T-helper 2 cell treated with Interferon-gamma antibody and Interleukin-4, amounts not matched to agents 5 μg/mL and 100 μg/mL, for 36 hours (primary cell): Measurements from ENCODE around the gene PDGFD.

Source experiments
- DNase-seq: peaks from one replicate; pipeline ENCODE4 v3.0.0; 2021; ENCODE audit warnings: low spot score
- H3K27ac Mint-ChIP-seq: one replicate; pipeline ENCODE4 v1.8.0; 2021; ENCODE audit warnings: mild to moderate bottlenecking, mixed read lengths
- H3K27me3 Mint-ChIP-seq: one replicate; pipeline ENCODE4 v1.8.0; 2021; ENCODE audit warnings: low read depth, mixed read lengths
- H3K36me3 Mint-ChIP-seq: one replicate; pipeline ENCODE4 v1.8.0; 2021; ENCODE audit warnings: low read depth, mixed read lengths
- H3K4me1 Mint-ChIP-seq: one replicate; pipeline ENCODE4 v1.8.0; 2021; ENCODE audit warnings: low read depth, mixed read lengths
- H3K4me3 Mint-ChIP-seq: one replicate; pipeline ENCODE4 v1.8.0; 2022; ENCODE audit warnings: mild to moderate bottlenecking, moderate library complexity, mixed read lengths
- H3K9me3 Mint-ChIP-seq: one replicate; pipeline ENCODE4 v1.8.0; 2021; ENCODE audit warnings: mixed read lengths

Gene PDGFD

GRCh38 chr11:104095791-104096190 is 68.2 kb downstream of the PDGFD start:
- no peak overlapping the region for H3K27ac Mint-ChIP-seq
- H3K4me3 Mint-ChIP-seq, result no peak overlapping the region
- no peaks in the 10 kb centered on the region for H3K9me3 Mint-ChIP-seq
- H3K27me3 Mint-ChIP-seq, result no peaks in the 10 kb centered on the region
- no peak for DNase-seq
- H3K4me1 Mint-ChIP-seq, result no peaks in the 10 kb centered on the region
- H3K36me3 Mint-ChIP-seq, result no peaks in the 10 kb centered on the region

GRCh38 chr11:104094576-104094975 is 69.4 kb downstream of the PDGFD start:
- Mint-ChIP-seq H3K4me1 (no peaks in the 10 kb centered on the region), H3K36me3 (no peaks in the 10 kb centered on the region), H3K27me3 (no peaks in the 10 kb centered on the region), H3K9me3 (no peaks in the 10 kb centered on the region), H3K4me3 (no peak overlapping the region), H3K27ac (no peak overlapping the region)
- no peak for DNase-seq

- no peaks in the 10 kb centered on the region for H3K27me3 Mint-ChIP-seq
- no peaks in the 10 kb centered on the region for H3K9me3 Mint-ChIP-seq
- no peak for DNase-seq
- H3K4me3 Mint-ChIP-seq, result no peak overlapping the region
- H3K27ac Mint-ChIP-seq, result no peak overlapping the region
- no peaks in the 10 kb centered on the region for H3K4me1 Mint-ChIP-seq
- no peaks in the 10 kb centered on the region for H3K36me3 Mint-ChIP-seq
Observed at GRCh38 chr11:104093426-104094280, 70.3 kb downstream of the PDGFD start.

- no peak overlapping the region for H3K4me3 Mint-ChIP-seq
- H3K9me3 Mint-ChIP-seq, result no peaks in the 10 kb centered on the region
- DNase-seq, result no peak
- H3K36me3 Mint-ChIP-seq, result no peaks in the 10 kb centered on the region
- no peak overlapping the region for H3K27ac Mint-ChIP-seq
- no peaks in the 10 kb centered on the region for H3K4me1 Mint-ChIP-seq
- H3K27me3 Mint-ChIP-seq, result no peaks in the 10 kb centered on the region
Observed at GRCh38 chr11:104092744-104093143, 71.2 kb downstream of the PDGFD start.

GRCh38 chr11:104091281-104092096 is 72.5 kb downstream of the PDGFD start:
- Mint-ChIP-seq H3K27ac (no peak overlapping the region), H3K27me3 (no peaks in the 10 kb centered on the region), H3K36me3 (no peaks in the 10 kb centered on the region), H3K4me3 (no peak overlapping the region), H3K9me3 (no peaks in the 10 kb centered on the region), H3K4me1 (no peaks in the 10 kb centered on the region)
- no peak for DNase-seq

GRCh38 chr11:104090767-104091166 is 73.2 kb downstream of the PDGFD start:
- Mint-ChIP-seq H3K9me3 (no peaks in the 10 kb centered on the region), H3K36me3 (no peaks in the 10 kb centered on the region), H3K4me3 (no peak overlapping the region), H3K27ac (no peak overlapping the region), H3K4me1 (no peaks in the 10 kb centered on the region), H3K27me3 (no peaks in the 10 kb centered on the region)
- DNase-seq, result no peak

- DNase-seq, result no peak
- Mint-ChIP-seq H3K4me1 (no peaks in the 10 kb centered on the region), H3K36me3 (no peaks in the 10 kb centered on the region), H3K4me3 (no peak overlapping the region), H3K27me3 (no peaks in the 10 kb centered on the region), H3K9me3 (no peaks in the 10 kb centered on the region), H3K27ac (no peak overlapping the region)
Observed at GRCh38 chr11:104089481-104089880, 74.5 kb downstream of the PDGFD start.

GRCh38 chr11:104086621-104087020 is 77.3 kb downstream of the PDGFD start:
- Mint-ChIP-seq H3K27ac (no peak overlapping the region), H3K4me1 (no peaks in the 10 kb centered on the region), H3K9me3 (no peaks in the 10 kb centered on the region), H3K27me3 (no peaks in the 10 kb centered on the region), H3K36me3 (no peaks in the 10 kb centered on the region), H3K4me3 (no peak overlapping the region)
- no peak for DNase-seq

GRCh38 chr11:104078995-104079394 is 85.0 kb downstream of the PDGFD start:
- Mint-ChIP-seq H3K27ac (no peak overlapping the region), H3K4me1 (no peaks in the 10 kb centered on the region), H3K9me3 (no peaks in the 10 kb centered on the region), H3K4me3 (no peak overlapping the region), H3K36me3 (no peaks in the 10 kb centered on the region), H3K27me3 (no peaks in the 10 kb centered on the region)
- DNase-seq, result no peak

GRCh38 chr11:104078245-104078644 is 85.7 kb downstream of the PDGFD start:
- no peak for DNase-seq
- Mint-ChIP-seq H3K4me3 (no peak overlapping the region), H3K27ac (no peak overlapping the region), H3K4me1 (no peaks in the 10 kb centered on the region), H3K36me3 (no peaks in the 10 kb centered on the region), H3K9me3 (no peaks in the 10 kb centered on the region), H3K27me3 (no peaks in the 10 kb centered on the region)

GRCh38 chr11:104076455-104076854 is 87.5 kb downstream of the PDGFD start:
- Mint-ChIP-seq H3K27me3 (no peaks in the 10 kb centered on the region), H3K9me3 (no peaks in the 10 kb centered on the region), H3K27ac (no peak overlapping the region), H3K4me1 (no peaks in the 10 kb centered on the region), H3K36me3 (no peaks in the 10 kb centered on the region), H3K4me3 (no peak overlapping the region)
- no peak for DNase-seq

GRCh38 chr11:104075706-104076105 is 88.2 kb downstream of the PDGFD start:
- H3K27me3 Mint-ChIP-seq, result no peaks in the 10 kb centered on the region
- no peak for DNase-seq
- no peak overlapping the region for H3K27ac Mint-ChIP-seq
- no peaks in the 10 kb centered on the region for H3K9me3 Mint-ChIP-seq
- no peaks in the 10 kb centered on the region for H3K36me3 Mint-ChIP-seq
- H3K4me3 Mint-ChIP-seq, result no peak overlapping the region
- H3K4me1 Mint-ChIP-seq, result no peaks in the 10 kb centered on the region

GRCh38 chr11:104075091-104075490 is 88.9 kb downstream of the PDGFD start:
- DNase-seq, result no peak
- H3K4me1 Mint-ChIP-seq, result no peaks in the 10 kb centered on the region
- no peak overlapping the region for H3K27ac Mint-ChIP-seq
- no peaks in the 10 kb centered on the region for H3K27me3 Mint-ChIP-seq
- no peaks in the 10 kb centered on the region for H3K9me3 Mint-ChIP-seq
- no peaks in the 10 kb centered on the region for H3K36me3 Mint-ChIP-seq
- H3K4me3 Mint-ChIP-seq, result no peak overlapping the region

GRCh38 chr11:104073950-104074705 is 89.8 kb downstream of the PDGFD start:
- DNase-seq, result no peak
- H3K27me3 Mint-ChIP-seq, result no peaks in the 10 kb centered on the region
- H3K9me3 Mint-ChIP-seq, result no peaks in the 10 kb centered on the region

More at GRCh38 chr11:104073950-104074705, 89.8 kb downstream of the PDGFD start:
- no peaks in the 10 kb centered on the region for H3K4me1 Mint-ChIP-seq
- H3K36me3 Mint-ChIP-seq, result no peaks in the 10 kb centered on the region
- H3K4me3 Mint-ChIP-seq, result no peak overlapping the region
- no peak overlapping the region for H3K27ac Mint-ChIP-seq
